Measurements from ENCODE around the gene ITGAL.

The ITGAL gene

DNA sequence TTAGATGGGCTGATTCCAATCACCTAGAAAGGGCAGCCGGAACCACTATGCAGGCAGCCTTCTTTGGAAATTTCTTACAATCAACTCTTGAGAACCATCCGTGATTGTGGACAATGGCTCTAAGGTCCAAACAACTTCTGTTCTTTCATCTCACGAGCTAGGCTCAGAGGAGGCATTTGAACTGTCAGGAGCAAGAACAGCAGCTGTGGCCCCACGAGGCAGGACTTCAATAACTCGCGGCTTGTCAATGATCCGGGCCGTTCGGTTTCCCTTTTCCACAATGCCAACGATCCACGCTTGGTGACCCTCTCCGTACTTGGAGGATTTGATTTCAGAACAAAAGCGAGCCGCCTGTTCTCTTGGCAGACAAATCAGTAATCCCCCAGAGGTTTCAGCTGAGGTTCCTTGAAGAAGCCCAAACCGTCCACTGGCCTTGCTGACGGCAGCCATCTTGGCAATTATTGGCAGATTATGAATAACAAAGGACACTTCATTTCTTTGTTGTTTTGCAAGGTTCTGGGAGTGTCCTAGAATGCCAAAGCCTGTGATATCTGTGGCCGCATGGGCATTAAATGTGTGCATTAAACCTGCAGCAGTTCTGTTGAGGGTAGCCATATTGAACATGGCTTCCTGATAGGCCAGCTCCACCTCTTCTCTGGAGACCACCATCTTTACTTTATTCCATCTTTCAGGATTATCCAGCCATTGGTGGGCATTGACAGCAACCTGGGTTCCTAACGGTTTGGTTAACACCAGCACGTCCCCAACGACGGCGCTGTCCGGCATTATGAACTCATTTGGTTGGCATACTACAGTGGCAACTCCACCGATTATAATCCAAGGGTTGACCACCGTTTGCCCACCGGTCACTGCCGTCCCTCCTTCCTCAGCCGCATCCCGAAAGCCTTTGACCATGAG lies 28.1 kb upstream of the ITGAL start:
- no peak for DNase-seq (ENCODE audit: low read depth)
- TF ChIP-seq, protein P1, sequence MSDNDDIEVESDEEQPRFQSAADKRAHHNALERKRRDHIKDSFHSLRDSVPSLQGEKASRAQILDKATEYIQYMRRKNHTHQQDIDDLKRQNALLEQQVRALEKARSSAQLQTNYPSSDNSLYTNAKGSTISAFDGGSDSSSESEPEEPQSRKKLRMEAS (IDR thresholded peaks at IDR 0.05; ENCODE audit: low read depth, low read length) = no peak
- TF ChIP-seq, protein P2, sequence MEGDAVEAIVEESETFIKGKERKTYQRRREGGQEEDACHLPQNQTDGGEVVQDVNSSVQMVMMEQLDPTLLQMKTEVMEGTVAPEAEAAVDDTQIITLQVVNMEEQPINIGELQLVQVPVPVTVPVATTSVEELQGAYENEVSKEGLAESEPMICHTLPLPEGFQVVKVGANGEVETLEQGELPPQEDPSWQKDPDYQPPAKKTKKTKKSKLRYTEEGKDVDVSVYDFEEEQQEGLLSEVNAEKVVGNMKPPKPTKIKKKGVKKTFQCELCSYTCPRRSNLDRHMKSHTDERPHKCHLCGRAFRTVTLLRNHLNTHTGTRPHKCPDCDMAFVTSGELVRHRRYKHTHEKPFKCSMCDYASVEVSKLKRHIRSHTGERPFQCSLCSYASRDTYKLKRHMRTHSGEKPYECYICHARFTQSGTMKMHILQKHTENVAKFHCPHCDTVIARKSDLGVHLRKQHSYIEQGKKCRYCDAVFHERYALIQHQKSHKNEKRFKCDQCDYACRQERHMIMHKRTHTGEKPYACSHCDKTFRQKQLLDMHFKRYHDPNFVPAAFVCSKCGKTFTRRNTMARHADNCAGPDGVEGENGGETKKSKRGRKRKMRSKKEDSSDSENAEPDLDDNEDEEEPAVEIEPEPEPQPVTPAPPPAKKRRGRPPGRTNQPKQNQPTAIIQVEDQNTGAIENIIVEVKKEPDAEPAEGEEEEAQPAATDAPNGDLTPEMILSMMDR (IDR thresholded peaks at IDR 0.05; ENCODE audit: low read depth, low read length) = no peak
- TF ChIP-seq MYC (IDR thresholded peaks at IDR 0.05; ENCODE audit: low read depth, low read length) = no peak
- TF ChIP-seq POLR2A (IDR thresholded peaks at IDR 0.05; ENCODE audit: extremely low read depth, insufficient read length) = no peak
- H3K4me3 ChIP-seq (ENCODE audit: low read depth, low read length) = peak overlapping the region; percentile 91

GRCh38 chr16:30445149-30445407 lies 27.5 kb upstream of the ITGAL start:
- H3K4me3 ChIP-seq (ENCODE audit: low read depth, low read length) = peak overlapping the region; percentile 91
- no peak for DNase-seq (ENCODE audit: low read depth)
- TF ChIP-seq, protein P2 (IDR thresholded peaks at IDR 0.05; ENCODE audit: low read depth, low read length) = no peak
- TF ChIP-seq POLR2A (IDR thresholded peaks at IDR 0.05; ENCODE audit: extremely low read depth, insufficient read length) (no peak), MYC (IDR thresholded peaks at IDR 0.05; ENCODE audit: low read depth, low read length) (no peak)
- TF ChIP-seq, protein P1 (IDR thresholded peaks at IDR 0.05; ENCODE audit: low read depth, low read length) = no peak

GRCh38 chr16:30445408-30446202 lies 26.9 kb upstream of the ITGAL start, which contains the start of gene SEPHS2:
Gene SEPHS2, minus strand, starts transcription at chr16:30445874. Its CDS starts 147 bp downstream, at chr16:30445727.
- peak; percentile 97 for DNase-seq (ENCODE audit: low read depth)

GRCh38 chr16:30446203-30446595 lies 26.3 kb upstream of the ITGAL start:
- H3K4me3 ChIP-seq (ENCODE audit: low read depth, low read length) = peak overlapping the region; percentile 91
- TF ChIP-seq POLR2A (IDR thresholded peaks at IDR 0.05; ENCODE audit: extremely low read depth, insufficient read length) = no peak
- TF ChIP-seq, protein P1 (IDR thresholded peaks at IDR 0.05; ENCODE audit: low read depth, low read length) = no peak
- TF ChIP-seq, protein P2 (IDR thresholded peaks at IDR 0.05; ENCODE audit: low read depth, low read length) = no peak
- TF ChIP-seq MYC (IDR thresholded peaks at IDR 0.05; ENCODE audit: low read depth, low read length) = no peak
- DNase-seq (ENCODE audit: low read depth) = no peak

More at GRCh38 chr16:30445408-30446202, 26.9 kb upstream of the ITGAL start, which contains the start of gene SEPHS2:
- peak within 1 kb of the TSS; percentile 91 for H3K4me3 ChIP-seq (ENCODE audit: low read depth, low read length)
- TF ChIP-seq, protein P2 (IDR thresholded peaks at IDR 0.05; ENCODE audit: low read depth, low read length) = peak; percentile 33
- TF ChIP-seq MYC (IDR thresholded peaks at IDR 0.05; ENCODE audit: low read depth, low read length) (peak; percentile 70), POLR2A (IDR thresholded peaks at IDR 0.05; ENCODE audit: extremely low read depth, insufficient read length) (peak; percentile 94)
- TF ChIP-seq, protein P1 (IDR thresholded peaks at IDR 0.05; ENCODE audit: low read depth, low read length) = peak; percentile 96

DNA sequence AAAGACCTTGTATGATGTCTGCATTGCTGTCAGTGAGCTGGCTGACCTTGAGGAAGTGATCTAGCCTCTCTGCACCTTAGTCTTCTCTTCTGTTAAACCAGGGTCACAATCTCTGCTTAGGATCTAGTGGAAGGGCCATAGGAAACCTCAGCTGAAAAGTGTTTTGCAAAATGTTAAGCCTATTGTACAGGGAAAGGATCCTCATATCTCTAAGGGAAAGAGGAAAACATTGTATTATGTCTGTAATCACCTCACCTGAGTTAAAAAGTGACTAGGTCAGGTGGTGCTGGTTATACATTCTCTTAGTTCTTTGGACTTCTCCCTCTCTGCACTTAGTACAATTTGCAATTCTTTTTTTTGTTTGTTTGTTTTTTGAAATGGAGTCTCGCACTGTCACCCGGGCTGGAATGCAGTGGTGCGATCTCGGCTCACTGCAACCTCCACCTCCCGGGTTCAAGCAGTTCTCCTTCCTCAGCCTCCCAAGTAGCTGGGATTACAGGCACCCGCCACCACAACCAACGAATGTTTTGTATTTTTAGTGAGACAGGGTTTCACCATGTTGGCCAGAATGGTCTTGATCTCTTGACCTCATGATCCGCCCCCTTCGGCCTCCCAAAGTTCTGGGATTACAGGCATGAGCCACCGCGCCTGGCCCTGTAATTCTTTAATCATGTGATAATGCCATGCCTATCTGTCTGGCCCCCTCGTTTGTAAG lies 24.9 kb upstream of the ITGAL start:
- TF ChIP-seq, protein P1 (IDR thresholded peaks at IDR 0.05; ENCODE audit: low read depth, low read length) = no peak
- TF ChIP-seq MYC (IDR thresholded peaks at IDR 0.05; ENCODE audit: low read depth, low read length) (no peak), POLR2A (IDR thresholded peaks at IDR 0.05; ENCODE audit: extremely low read depth, insufficient read length) (no peak)
- TF ChIP-seq, protein P2 (IDR thresholded peaks at IDR 0.05; ENCODE audit: low read depth, low read length) = no peak
- H3K4me3 ChIP-seq (ENCODE audit: low read depth, low read length) = no peak overlapping the region
- DNase-seq (ENCODE audit: low read depth) = no peak
